BLaER1 treated with 17β-estradiol and CSF1 and Interleukin-3, amounts not matched to agents 10 nM and 100 nM (cell line): ENCODE measurements around the gene RAB7B.
A peak's percentile ranks its signal among the peaks of the same experiment; 100 is the strongest.
"Not testable (repeated sequence)": the region's sequence is repeated elsewhere in the genome, so short reads cannot be mapped to it uniquely, and the experiment has no call there.

Experiments used
- H3K27ac ChIP-seq, 11 experiments: shearing (Covaris generic); formaldehyde crosslinking; 2 replicates each; pipeline ENCODE4 v1.8.1; 2022
- H3K27me3 ChIP-seq, 11 experiments: shearing (Covaris generic); formaldehyde crosslinking; 2 replicates each; pipeline ENCODE4 v1.8.1; 2022
- H3K36me3 ChIP-seq, 11 experiments: shearing (Covaris generic); formaldehyde crosslinking; 2 replicates each; pipeline ENCODE4 v1.8.1; 2022
- H3K4me1 ChIP-seq, 10 experiments: shearing (Covaris generic); formaldehyde crosslinking; 2 replicates each; pipeline ENCODE4 v1.8.1; 2022
- H3K4me2 ChIP-seq, 11 experiments: shearing (Covaris generic); formaldehyde crosslinking; 2 replicates each; pipeline ENCODE4 v1.8.1; 2022
- H3K4me3 ChIP-seq, 10 experiments: shearing (Covaris generic); formaldehyde crosslinking; 2 replicates each; pipeline ENCODE4 v1.8.1; 2022
- H3K9ac ChIP-seq, 11 experiments: shearing (Covaris generic); formaldehyde crosslinking; 2 replicates each; pipeline ENCODE4 v1.8.1; 2022
- H3K9me3 ChIP-seq, 11 experiments: shearing (Covaris generic); formaldehyde crosslinking; replicated peaks in 1 of 11; 2 replicates each; pipeline ENCODE4 v1.8.1; 2022
- H4K20me1 ChIP-seq, 11 experiments: shearing (Covaris generic); formaldehyde crosslinking; 2 replicates each; pipeline ENCODE4 v1.8.1; 2022
- Cebpa-rat ChIP-seq, 11 experiments: shearing (Covaris generic); IDR thresholded peaks; 2 replicates each; pipeline ENCODE4 v1.8.1; 2022

RAB7B gene

GRCh38 chr1:206005234-206005633 is 2.0 kb upstream of the RAB7B start:
- Histone ChIP-seq H3K36me3 (no peaks in the 10 kb centered on the region; a peak in 1 of 22 replicates), H4K20me1 (no peaks in the 10 kb centered on the region), H3K4me3 (no peak overlapping the region), H3K9me3 (no peaks in the 10 kb centered on the region), H3K27me3 (no peaks in the 10 kb centered on the region), H3K9ac (peak overlapping the region in 1 of 11 experiments; percentile 23; a peak in 2 of 22 replicates), H3K4me2 (peak overlapping the region in 5 of 11 experiments; percentile 38 to 99 (median 95); a peak in 8 of 22 replicates), H3K27ac (peak overlapping the region in 3 of 11 experiments; percentile 37 to 59 (median 38); a peak in 4 of 22 replicates), H3K4me1 (peaks cover 0 to 81% (median 46%) of the 10 kb centered on the region in 10 experiments; a peak in 16 of 20 replicates)
- TF ChIP-seq Cebpa-rat (IDR thresholded peaks at IDR 0.05) = no peak

GRCh38 chr1:206004826-206005225 is 1.6 kb upstream of the RAB7B start:
- no peak overlapping the region for H3K4me3 ChIP-seq
- no peaks in the 10 kb centered on the region; a peak in 1 of 22 replicates for H4K20me1 ChIP-seq
- H3K4me2 ChIP-seq = peak overlapping the region in 3 of 11 experiments; percentile 95 to 99 (median 98); a peak in 6 of 22 replicates
- peaks cover 0 to 82% (median 46%) of the 10 kb centered on the region in 10 experiments; a peak in 16 of 20 replicates for H3K4me1 ChIP-seq
- H3K9ac ChIP-seq = no peak overlapping the region; a peak in 1 of 22 replicates
- H3K27me3 ChIP-seq = no peaks in the 10 kb centered on the region
- peak overlapping the region in 2 of 11 experiments; percentile 37 to 59; a peak in 3 of 22 replicates for H3K27ac ChIP-seq
- no peak for TF ChIP-seq Cebpa-rat (IDR thresholded peaks at IDR 0.05)
- no peaks in the 10 kb centered on the region for H3K9me3 ChIP-seq
- peaks cover 0 to 2% (median 0%) of the 10 kb centered on the region in 11 experiments; a peak in 2 of 22 replicates for H3K36me3 ChIP-seq

GRCh38 chr1:206003854-206004800 is 932 bp upstream of the RAB7B start:
- TF ChIP-seq Cebpa-rat (IDR thresholded peaks at IDR 0.05) = no peak
- no peaks in the 10 kb centered on the region for H3K27me3 ChIP-seq
- peaks cover 0 to 9% (median 0%) of the 10 kb centered on the region in 11 experiments; a peak in 3 of 22 replicates for H3K36me3 ChIP-seq
- no peaks in the 10 kb centered on the region; a peak in 1 of 22 replicates for H4K20me1 ChIP-seq
- H3K27ac ChIP-seq = peak overlapping the region in 4 of 11 experiments; percentile 28 to 66 (median 44); a peak in 6 of 22 replicates
- peaks cover 0 to under 1% (median 0%) of the 10 kb centered on the region in 11 experiments; a peak in 2 of 22 replicates for H3K9me3 ChIP-seq
- peak overlapping the region in 8 of 11 experiments; percentile 50 to 99 (median 75); a peak in 15 of 22 replicates for H3K4me2 ChIP-seq
- H3K9ac ChIP-seq = peak overlapping the region in 3 of 11 experiments; percentile 5 to 69 (median 25); a peak in 2 of 22 replicates
- no peak overlapping the region for H3K4me3 ChIP-seq
- H3K4me1 ChIP-seq = peaks cover 0 to 88% (median 46%) of the 10 kb centered on the region in 10 experiments; a peak in 16 of 20 replicates

GRCh38 chr1:206002160-206002559 is 1.0 kb downstream of the RAB7B start:
- Histone ChIP-seq H3K27ac (peak overlapping the region in 4 of 11 experiments; percentile 20 to 66 (median 60); a peak in 6 of 22 replicates), H3K4me1 (peaks cover 0 to 96% (median 46%) of the 10 kb centered on the region in 10 experiments; a peak in 16 of 20 replicates), H3K9ac (peak overlapping the region in 4 of 11 experiments; percentile 45 to 71 (median 69); a peak in 7 of 22 replicates), H3K4me2 (peak overlapping the region in 7 of 11 experiments; percentile 54 to 99 (median 80); a peak in 14 of 22 replicates), H3K4me3 (peak overlapping the region in 6 of 10 experiments; percentile 25 to 65 (median 54); a peak in 10 of 20 replicates), H3K27me3 (no peaks in the 10 kb centered on the region), H3K36me3 (peaks cover 0 to 28% (median 0%) of the 10 kb centered on the region in 11 experiments; a peak in 7 of 22 replicates), H3K9me3 (peaks cover 0 to 14% (median 5%) of the 10 kb centered on the region in 11 experiments; a peak in 16 of 22 replicates), H4K20me1 (peaks cover 0 to 7% (median 0%) of the 10 kb centered on the region in 11 experiments; a peak in 1 of 22 replicates)
- TF ChIP-seq Cebpa-rat (IDR thresholded peaks at IDR 0.05) = no peak

- peaks cover 2 to 20% (median 11%) of the 10 kb centered on the region in 11 experiments; a peak in 20 of 22 replicates for H3K9me3 ChIP-seq
- peak overlapping the region in 7 of 11 experiments; percentile 20 to 66 (median 41); a peak in 9 of 22 replicates for H3K27ac ChIP-seq
- peaks cover 0 to 7% (median 0%) of the 10 kb centered on the region in 11 experiments; a peak in 1 of 22 replicates for H4K20me1 ChIP-seq
- peak overlapping the region in 7 of 11 experiments; percentile 54 to 99 (median 80); a peak in 13 of 22 replicates for H3K4me2 ChIP-seq
- no peaks in the 10 kb centered on the region for H3K27me3 ChIP-seq
- H3K9ac ChIP-seq = peak overlapping the region in 5 of 11 experiments; percentile 29 to 71 (median 69); a peak in 7 of 22 replicates
- no peak for TF ChIP-seq Cebpa-rat (IDR thresholded peaks at IDR 0.05)
- H3K4me3 ChIP-seq = peak overlapping the region in 4 of 10 experiments; percentile 51 to 65 (median 60); a peak in 8 of 20 replicates
- H3K36me3 ChIP-seq = peaks cover 0 to 35% (median 0%) of the 10 kb centered on the region in 11 experiments; a peak in 7 of 22 replicates
- H3K4me1 ChIP-seq = peaks cover 0 to 93% (median 48%) of the 10 kb centered on the region in 10 experiments; a peak in 16 of 20 replicates
Measured at GRCh38 chr1:206001476-206001888, 1.7 kb downstream of the RAB7B start.

GRCh38 chr1:206000641-206001339 is 2.4 kb downstream of the RAB7B start:
- TF ChIP-seq Cebpa-rat (IDR thresholded peaks at IDR 0.05) = no peak

GRCh38 chr1:205998457-205999241 is 4.5 kb downstream of the RAB7B start:
- H3K4me1 ChIP-seq = peaks cover 0 to 69% (median 38%) of the 10 kb centered on the region in 10 experiments; a peak in 16 of 20 replicates
- peaks cover 4 to 26% (median 15%) of the 10 kb centered on the region in 11 experiments; a peak in 20 of 22 replicates for H3K9me3 ChIP-seq
- peaks cover 0 to 23% (median 0%) of the 10 kb centered on the region in 11 experiments; a peak in 3 of 22 replicates for H4K20me1 ChIP-seq
- H3K9ac ChIP-seq = no peak overlapping the region; a peak in 1 of 22 replicates
- TF ChIP-seq Cebpa-rat (IDR thresholded peaks at IDR 0.05) = no peak
- peak overlapping the region in 3 of 11 experiments; percentile 3 to 95 (median 64); a peak in 5 of 22 replicates for H3K4me2 ChIP-seq
- H3K4me3 ChIP-seq = peak overlapping the region in 1 of 10 experiments; percentile 2; a peak in 1 of 20 replicates
- H3K27me3 ChIP-seq = no peaks in the 10 kb centered on the region
- H3K27ac ChIP-seq = no peak overlapping the region
- H3K36me3 ChIP-seq = peaks cover 0 to 51% (median 0%) of the 10 kb centered on the region in 11 experiments; a peak in 7 of 22 replicates

More at GRCh38 chr1:206000641-206001339, 2.4 kb downstream of the RAB7B start:
- Histone ChIP-seq H3K27me3 (no peaks in the 10 kb centered on the region), H3K4me2 (peak overlapping the region in 9 of 11 experiments; percentile 2 to 99 (median 63); a peak in 16 of 22 replicates), H3K9me3 (peaks cover 4 to 26% (median 15%) of the 10 kb centered on the region in 11 experiments; a peak in 20 of 22 replicates), H3K36me3 (peaks cover 0 to 40% (median 0%) of the 10 kb centered on the region in 11 experiments; a peak in 7 of 22 replicates), H3K4me1 (peaks cover 0 to 89% (median 46%) of the 10 kb centered on the region in 10 experiments; a peak in 16 of 20 replicates), H4K20me1 (peaks cover 0 to 12% (median 0%) of the 10 kb centered on the region in 11 experiments; a peak in 2 of 22 replicates), H3K4me3 (peak overlapping the region in 4 of 10 experiments; percentile 18 to 65 (median 49); a peak in 6 of 20 replicates), H3K27ac (peak overlapping the region in 6 of 11 experiments; percentile 7 to 66 (median 38); a peak in 7 of 22 replicates), H3K9ac (peak overlapping the region in 2 of 11 experiments; percentile 42 to 44; a peak in 2 of 22 replicates)

- H3K4me3 ChIP-seq, H3K9ac ChIP-seq, H3K27me3 ChIP-seq, H3K27ac ChIP-seq: not testable (repeated sequence)
- Histone ChIP-seq H3K36me3 (peaks cover 0 to 71% (median 0%) of the 10 kb centered on the region in 11 experiments; a peak in 9 of 22 replicates), H3K4me1 (peaks cover 0 to 69% (median 21%) of the 10 kb centered on the region in 10 experiments; a peak in 15 of 20 replicates), H4K20me1 (peaks cover 0 to 23% (median 0%) of the 10 kb centered on the region in 11 experiments; a peak in 3 of 22 replicates), H3K4me2 (peak overlapping the region in 2 of 11 experiments; percentile 2 to 26; a peak in 1 of 22 replicates), H3K9me3 (peaks cover 4 to 26% (median 15%) of the 10 kb centered on the region in 11 experiments; a peak in 20 of 22 replicates)
Measured at GRCh38 chr1:205996641-205997040, 6.6 kb downstream of the RAB7B start.
